K562 (cell line): Measurements from ENCODE around the gene STEAP1B. TPM values are rescaled to one million over a fixed set of nuclear protein-coding genes. Genes with fewer than 3 reads are reported as not detected.

Source experiments
- ATF6 ChIP-seq: sonication (generic); formaldehyde crosslinking; IDR thresholded peaks from 2 replicates; pipeline ENCODE4 v1.4.0; 2020; ENCODE audit warnings: mild to moderate bottlenecking, missing genetic modification reagents
- CHD7 ChIP-seq: fragments of 200-600 bp; sonication (generic); IDR thresholded peaks from one replicate; pipeline ENCODE4 v1.6.1; 2012; ENCODE audit warnings: mild to moderate bottlenecking, low read depth, low read length, inconsistent platforms
- HDAC8 ChIP-seq: fragments of 450-650 bp; IDR thresholded peaks from 2 replicates; pipeline ENCODE4 v1.6.1; 2016; ENCODE audit warnings: mild to moderate bottlenecking, missing genetic modification characterization, moderate library complexity, missing compliant biosample characterization
- KLF1 ChIP-seq: fragments of 450-650 bp; IDR thresholded peaks from 2 replicates; pipeline ENCODE4 v1.6.1; 2016; ENCODE audit warnings: missing genetic modification characterization, missing compliant biosample characterization
- NCOR1 ChIP-seq: fragments of 450-650 bp; IDR thresholded peaks from 2 replicates; pipeline ENCODE4 v1.6.1; 2016; ENCODE audit warnings: mild to moderate bottlenecking, moderate library complexity
- NR2C2 ChIP-seq, 2 experiments: fragments of 200-800 bp in 1 of 2; sonication (Bioruptor generic) in 1 of 2; sonication (generic) in 1 of 2; formaldehyde crosslinking in 1 of 2; IDR thresholded peaks; 2 replicates each; pipeline versions ENCODE4 v1.6.1 to v1.8.0; 2016 to 2022; ENCODE audit warnings: mild to moderate bottlenecking in 1 of 2, missing compliant biosample characterization in 1 of 2, missing genetic modification characterization in 1 of 2, missing genetic modification reagents in 1 of 2
- NR4A1 ChIP-seq, 2 experiments: fragments of 250-450 bp in 1 of 2; fragments of 450-650 bp in 1 of 2; sonication (Bioruptor Pico) in 1 of 2; IDR thresholded peaks; 2 replicates each; pipeline versions ENCODE4 v1.4.0 to v1.6.1; 2016 to 2020; ENCODE audit warnings: mild to moderate bottlenecking in 2 of 2, missing compliant biosample characterization in 1 of 2, missing genetic modification characterization in 1 of 2, moderate library complexity in 1 of 2
- TEAD4 ChIP-seq, 2 experiments: sonication (generic) in 1 of 2; formaldehyde crosslinking in 1 of 2; IDR thresholded peaks; 2 replicates each; pipeline versions ENCODE4 v1.6.1 to v1.8.0; 2012 to 2022; ENCODE audit warnings: borderline replicate concordance in 1 of 2, inconsistent platforms in 1 of 2, low read length in 1 of 2, mild to moderate bottlenecking in 1 of 2, missing genetic modification reagents in 1 of 2
- ZNF512 ChIP-seq: IDR thresholded peaks from 2 replicates; pipeline ENCODE4 v1.6.1; 2016; ENCODE audit warnings: missing genetic modification characterization, missing compliant biosample characterization
- polyA plus RNA-seq, 8 experiments: library from polyadenylated mRNA; depleted of rRNA in 4 of 8; stranded (reverse) in 5 of 8; unstranded in 3 of 8; fragments of >200 nt; fragmentation: Nextera tagmentation in 2 of 8; fragmentation: Illumina TruSeq in 1 of 8; extraction: Ambion mirVana in 2 of 8; extraction: Trizol in 1 of 8; gene quantifications; 2 replicates each; pipeline versions ENCODE4 v1.2.1 to v1.2.3, GENCODE V29; 2011 to 2014; ENCODE audit warnings: inconsistent platforms in 1 of 8, missing spikeins in 1 of 8
- total RNA-seq, 7 experiments: library from RNA; depleted of rRNA in 6 of 7; stranded (reverse); fragments of >200 nt in 6 of 7; fragmentation: Illumina TruSeq in 2 of 7; extraction: Trizol in 2 of 7; gene quantifications; 2 replicates each; pipeline versions ENCODE4 v1.2.1 to v1.2.3, GENCODE V29; 2011 to 2021; ENCODE audit warnings: low replicate concordance in 1 of 7

The STEAP1B gene
- total and polyA plus RNA-seq, 9 of the 15 experiments (the other 6 are each of a cell fraction or from before 2014, with no cell fraction given): 20.0 to 38.5 (median 30.6) TPM

- TF ChIP-seq CHD7 (no peak), HDAC8 (tag) (0 out of 2 replicates have a peak, but pooled peaks have one; percentile 27), KLF1 (tag) (0 out of 2 replicates have a peak, but pooled peaks have one; percentile 35), ZNF512 (tag) (no peak), NR2C2 (CRISPR knock-in tag; IDR thresholded peaks at IDR 0.05) (no peak), NR2C2 (tag; IDR thresholded peaks at IDR 0.05) (peak; percentile 77), NCOR1 (peak; percentile 90), NR4A1 (CRISPR knock-in tag; IDR thresholded peaks at IDR 0.05) (no peak), NR4A1 (tag; IDR thresholded peaks at IDR 0.05) (peak; percentile 44; the same call in 1 of the 2 replicates), ATF6 (CRISPR knock-in tag) (no peak), TEAD4 (IDR thresholded peaks at IDR 0.05; ENCODE audit: low read length) (peak; percentile 92), TEAD4 (CRISPR knock-in tag; IDR thresholded peaks at IDR 0.05; ENCODE audit: borderline replicate concordance) (no peak)
These were observed 66.1 kb downstream of the STEAP1B start (continued) for GRCh38 chr7:22433710-22434460.
